WTC11 (cell line): ENCODE measurements around the gene C2orf92. TPM values are rescaled to one million over a fixed set of nuclear protein-coding genes. Genes with fewer than 3 reads are reported as not detected.

Experiments used
- ATAC-seq: fragments of 200-7000 bp; cut with Tn5 transposase; 2 replicates; pipeline ENCODE4 v1.10.0; 2021; ENCODE audit warnings: mild to moderate bottlenecking, moderate library complexity
- CTCF ChIA-PET: fragments of 300-600 bp; sonication (Branson Sonifier 250); formaldehyde crosslinking; loops from one replicate; lab custom pipeline; 2021; ENCODE audit warnings: antibody characterized with exemption; lab: Charles Lee
- POLR2A ChIA-PET: fragments of 350-600 bp; sonication (Branson Sonifier 250); formaldehyde crosslinking; loops from one replicate; lab custom pipeline; 2021; ENCODE audit warnings: antibody characterized with exemption; lab: Charles Lee
- DNase-seq: peaks from one replicate; pipeline ENCODE4 v3.0.0; 2021; ENCODE audit warnings: low spot score
- H3K27ac Mint-ChIP-seq: 2 replicates; pipeline ENCODE4 v1.8.0; 2021; ENCODE audit warnings: mixed read lengths
- H3K27me3 Mint-ChIP-seq: 2 replicates; pipeline ENCODE4 v1.8.0; 2021; ENCODE audit warnings: low read depth, mild to moderate bottlenecking, moderate library complexity, mixed read lengths
- H3K36me3 Mint-ChIP-seq: 2 replicates; pipeline ENCODE4 v1.8.0; 2021; ENCODE audit warnings: mixed read lengths
- H3K4me1 Mint-ChIP-seq: 2 replicates; pipeline ENCODE4 v1.8.0; 2022; ENCODE audit warnings: mixed read lengths
- H3K4me3 Mint-ChIP-seq: 2 replicates; pipeline ENCODE4 v1.8.0; 2021; ENCODE audit warnings: mild to moderate bottlenecking, moderate library complexity, mixed read lengths
- H3K9me3 Mint-ChIP-seq: 2 replicates; pipeline ENCODE4 v1.8.0; 2021; ENCODE audit warnings: mixed read lengths
- E2F1 ChIP-seq: sonication (generic); formaldehyde crosslinking; IDR thresholded peaks from 2 replicates; pipeline ENCODE4 v1.8.0; 2022; ENCODE audit warnings: mild to moderate bottlenecking, missing genetic modification reagents
- ETV6 ChIP-seq: sonication (generic); formaldehyde crosslinking; IDR thresholded peaks from 2 replicates; pipeline ENCODE4 v1.8.1; 2022; ENCODE audit warnings: mild to moderate bottlenecking, missing genetic modification reagents
- MLX ChIP-seq: sonication (generic); formaldehyde crosslinking; IDR thresholded peaks from 2 replicates; pipeline ENCODE4 v1.8.1; 2023; ENCODE audit warnings: mild to moderate bottlenecking, missing genetic modification reagents, moderate library complexity
- MXD4 ChIP-seq: fragments of 250-450 bp; sonication (Bioruptor Pico); IDR thresholded peaks from 2 replicates; pipeline ENCODE4 v1.8.0; 2021; ENCODE audit warnings: mild to moderate bottlenecking, moderate library complexity, borderline replicate concordance
- NFE2L1 ChIP-seq: sonication (generic); formaldehyde crosslinking; IDR thresholded peaks from 2 replicates; pipeline ENCODE4 v1.8.1; 2023; ENCODE audit warnings: missing genetic modification reagents
- RELA ChIP-seq: sonication (generic); formaldehyde crosslinking; IDR thresholded peaks from 2 replicates; pipeline ENCODE4 v1.8.1; 2022; ENCODE audit warnings: missing genetic modification reagents, mild to moderate bottlenecking, borderline replicate concordance
- ZBTB21 ChIP-seq: sonication (generic); formaldehyde crosslinking; IDR thresholded peaks from 2 replicates; pipeline ENCODE4 v1.8.1; 2023; ENCODE audit warnings: mild to moderate bottlenecking, missing genetic modification reagents, borderline replicate concordance
- ZNF138 ChIP-seq: sonication (generic); formaldehyde crosslinking; conservative IDR thresholded peaks from 2 replicates; pipeline ENCODE4 v1.8.1; 2022; ENCODE audit warnings: mild to moderate bottlenecking, moderate library complexity, missing genetic modification reagents
- total RNA-seq: library from RNA; stranded (reverse); gene quantifications from 3 replicates; pipeline ENCODE4 v1.2.3, GENCODE V29; 2021
- TF ChIP-seq, protein P1 (sequence below): sonication (generic); formaldehyde crosslinking; IDR thresholded peaks from 2 replicates; pipeline ENCODE4 v1.8.0; 2022; ENCODE audit warnings: mild to moderate bottlenecking, missing genetic modification reagents
- TF ChIP-seq, protein P2 (sequence below): sonication (generic); formaldehyde crosslinking; IDR thresholded peaks from 2 replicates; pipeline ENCODE4 v1.8.0; 2023; ENCODE audit warnings: missing genetic modification reagents
- TF ChIP-seq, protein P3 (sequence below): sonication (generic); formaldehyde crosslinking; IDR thresholded peaks from 2 replicates; pipeline ENCODE4 v1.8.1; 2022; ENCODE audit warnings: missing genetic modification reagents, borderline replicate concordance
- TF ChIP-seq, protein P4 (sequence below): sonication (generic); formaldehyde crosslinking; IDR thresholded peaks from 2 replicates; pipeline ENCODE4 v1.8.0; 2023; ENCODE audit warnings: missing genetic modification reagents, mild to moderate bottlenecking, borderline replicate concordance
- TF ChIP-seq, protein P5 (sequence below): sonication (generic); formaldehyde crosslinking; IDR thresholded peaks from 2 replicates; pipeline ENCODE4 v1.8.0; 2022; ENCODE audit warnings: mild to moderate bottlenecking, missing genetic modification reagents
- TF ChIP-seq, protein P6 (sequence below): sonication (generic); formaldehyde crosslinking; IDR thresholded peaks from 2 replicates; pipeline ENCODE4 v1.8.1; 2022; ENCODE audit warnings: mild to moderate bottlenecking, missing genetic modification reagents, moderate library complexity, borderline replicate concordance
- TF ChIP-seq, protein P7 (sequence below): sonication (generic); formaldehyde crosslinking; conservative IDR thresholded peaks from 2 replicates; pipeline ENCODE4 v1.8.1; 2022; ENCODE audit warnings: mild to moderate bottlenecking, missing genetic modification reagents

Gene C2orf92
- total RNA-seq, 1 experiment from 2014 or later = 5.2 TPM

GRCh38 chr2:97714950-97715652 is 45.6 kb downstream of the C2orf92 start:
- peaks cover under 1% of the 10 kb centered on the region; the same call in 1 of the 2 replicates for H3K9me3 Mint-ChIP-seq
- POLR2A ChIA-PET = no interaction called here
- ATAC-seq = no peak
- H3K4me3 Mint-ChIP-seq = no peak overlapping the region
- peaks cover 25% of the 10 kb centered on the region for H3K4me1 Mint-ChIP-seq
- TF ChIP-seq, protein P1, sequence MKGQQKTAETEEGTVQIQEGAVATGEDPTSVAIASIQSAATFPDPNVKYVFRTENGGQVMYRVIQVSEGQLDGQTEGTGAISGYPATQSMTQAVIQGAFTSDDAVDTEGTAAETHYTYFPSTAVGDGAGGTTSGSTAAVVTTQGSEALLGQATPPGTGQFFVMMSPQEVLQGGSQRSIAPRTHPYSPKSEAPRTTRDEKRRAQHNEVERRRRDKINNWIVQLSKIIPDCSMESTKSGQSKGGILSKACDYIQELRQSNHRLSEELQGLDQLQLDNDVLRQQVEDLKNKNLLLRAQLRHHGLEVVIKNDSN (CRISPR knock-in tag) = no peak
- H3K27me3 Mint-ChIP-seq = peaks cover 2% of the 10 kb centered on the region
- CTCF ChIA-PET = interaction anchor here (0.8 to 9.2 kb wide), 5 partner anchors 16 to 124 kb away, joined by 4 to 124 read pairs (median 5); no protein-coding TSS in a partner anchor
- no peak overlapping the region for H3K27ac Mint-ChIP-seq
- H3K36me3 Mint-ChIP-seq = no peaks in the 10 kb centered on the region
- DNase-seq = no peak

DNA sequence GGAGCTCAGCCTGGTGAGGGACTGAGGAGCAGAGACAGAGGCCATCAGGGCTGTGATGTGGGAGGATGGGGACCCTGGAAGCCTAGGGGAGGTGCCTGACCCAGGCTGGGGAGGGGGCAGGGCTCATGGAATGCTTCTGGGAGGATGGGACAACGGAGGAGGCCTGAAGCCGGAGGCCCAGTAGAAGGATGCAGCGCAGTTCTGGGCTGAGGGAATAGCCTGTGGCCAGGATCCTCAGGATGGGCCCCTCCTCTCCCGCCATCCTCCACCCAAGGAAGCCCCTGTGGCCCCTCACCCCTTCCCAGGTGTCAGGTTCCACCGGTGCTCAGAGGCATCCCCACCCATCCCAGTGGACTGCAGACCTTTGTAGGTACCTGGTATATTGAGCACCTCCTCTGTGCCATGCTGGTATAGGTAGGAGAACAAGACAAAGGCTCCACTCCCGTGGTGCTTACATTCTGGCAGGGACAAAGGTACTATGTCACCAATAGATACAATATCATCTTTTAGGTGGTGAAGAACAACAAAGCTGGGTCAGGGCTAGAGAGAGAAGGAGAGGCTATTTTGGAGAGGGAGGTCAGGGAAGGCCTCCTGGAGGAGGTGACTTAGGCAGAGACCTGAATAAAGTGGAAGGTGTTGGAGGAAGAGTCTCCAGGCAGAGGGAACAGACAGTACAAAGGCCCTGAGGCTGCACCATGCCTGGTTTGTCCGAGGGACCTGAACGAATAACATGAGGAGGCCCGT is 46.6 kb downstream of the C2orf92 start:
- ATAC-seq (no peak), DNase-seq (no peak)
- Mint-ChIP-seq H3K4me3 (no peak overlapping the region), H3K4me1 (peaks cover 35% of the 10 kb centered on the region), H3K27ac (no peak overlapping the region), H3K9me3 (no peaks in the 10 kb centered on the region), H3K36me3 (no peaks in the 10 kb centered on the region), H3K27me3 (no peaks in the 10 kb centered on the region; the same call in 1 of the 2 replicates)
- CTCF ChIA-PET = interaction anchor here (3.5 to 9.2 kb wide), 2 partner anchors 17 to 25 kb away, joined by 13 to 124 read pairs; no protein-coding TSS in a partner anchor
- POLR2A ChIA-PET = interaction anchor here (0.6 kb wide), 1 partner anchor 750 kb away, joined by 3 read pairs; no protein-coding TSS in a partner anchor
- no peak for TF ChIP-seq ETV6 (CRISPR knock-in tag)
- TF ChIP-seq, protein P2, sequence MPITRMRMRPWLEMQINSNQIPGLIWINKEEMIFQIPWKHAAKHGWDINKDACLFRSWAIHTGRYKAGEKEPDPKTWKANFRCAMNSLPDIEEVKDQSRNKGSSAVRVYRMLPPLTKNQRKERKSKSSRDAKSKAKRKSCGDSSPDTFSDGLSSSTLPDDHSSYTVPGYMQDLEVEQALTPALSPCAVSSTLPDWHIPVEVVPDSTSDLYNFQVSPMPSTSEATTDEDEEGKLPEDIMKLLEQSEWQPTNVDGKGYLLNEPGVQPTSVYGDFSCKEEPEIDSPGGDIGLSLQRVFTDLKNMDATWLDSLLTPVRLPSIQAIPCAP = no peak
- no peak for TF ChIP-seq ZBTB21 (CRISPR knock-in tag)
- TF ChIP-seq, protein P3, sequence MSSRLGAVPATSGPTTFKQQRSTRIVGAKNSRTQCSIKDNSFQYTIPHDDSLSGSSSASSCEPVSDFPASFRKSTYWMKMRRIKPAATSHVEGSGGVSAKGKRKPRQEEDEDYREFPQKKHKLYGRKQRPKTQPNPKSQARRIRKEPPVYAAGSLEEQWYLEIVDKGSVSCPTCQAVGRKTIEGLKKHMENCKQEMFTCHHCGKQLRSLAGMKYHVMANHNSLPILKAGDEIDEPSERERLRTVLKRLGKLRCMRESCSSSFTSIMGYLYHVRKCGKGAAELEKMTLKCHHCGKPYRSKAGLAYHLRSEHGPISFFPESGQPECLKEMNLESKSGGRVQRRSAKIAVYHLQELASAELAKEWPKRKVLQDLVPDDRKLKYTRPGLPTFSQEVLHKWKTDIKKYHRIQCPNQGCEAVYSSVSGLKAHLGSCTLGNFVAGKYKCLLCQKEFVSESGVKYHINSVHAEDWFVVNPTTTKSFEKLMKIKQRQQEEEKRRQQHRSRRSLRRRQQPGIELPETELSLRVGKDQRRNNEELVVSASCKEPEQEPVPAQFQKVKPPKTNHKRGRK = no peak
- no peak for TF ChIP-seq MXD4 (CRISPR knock-in tag)
- TF ChIP-seq, protein P4, sequence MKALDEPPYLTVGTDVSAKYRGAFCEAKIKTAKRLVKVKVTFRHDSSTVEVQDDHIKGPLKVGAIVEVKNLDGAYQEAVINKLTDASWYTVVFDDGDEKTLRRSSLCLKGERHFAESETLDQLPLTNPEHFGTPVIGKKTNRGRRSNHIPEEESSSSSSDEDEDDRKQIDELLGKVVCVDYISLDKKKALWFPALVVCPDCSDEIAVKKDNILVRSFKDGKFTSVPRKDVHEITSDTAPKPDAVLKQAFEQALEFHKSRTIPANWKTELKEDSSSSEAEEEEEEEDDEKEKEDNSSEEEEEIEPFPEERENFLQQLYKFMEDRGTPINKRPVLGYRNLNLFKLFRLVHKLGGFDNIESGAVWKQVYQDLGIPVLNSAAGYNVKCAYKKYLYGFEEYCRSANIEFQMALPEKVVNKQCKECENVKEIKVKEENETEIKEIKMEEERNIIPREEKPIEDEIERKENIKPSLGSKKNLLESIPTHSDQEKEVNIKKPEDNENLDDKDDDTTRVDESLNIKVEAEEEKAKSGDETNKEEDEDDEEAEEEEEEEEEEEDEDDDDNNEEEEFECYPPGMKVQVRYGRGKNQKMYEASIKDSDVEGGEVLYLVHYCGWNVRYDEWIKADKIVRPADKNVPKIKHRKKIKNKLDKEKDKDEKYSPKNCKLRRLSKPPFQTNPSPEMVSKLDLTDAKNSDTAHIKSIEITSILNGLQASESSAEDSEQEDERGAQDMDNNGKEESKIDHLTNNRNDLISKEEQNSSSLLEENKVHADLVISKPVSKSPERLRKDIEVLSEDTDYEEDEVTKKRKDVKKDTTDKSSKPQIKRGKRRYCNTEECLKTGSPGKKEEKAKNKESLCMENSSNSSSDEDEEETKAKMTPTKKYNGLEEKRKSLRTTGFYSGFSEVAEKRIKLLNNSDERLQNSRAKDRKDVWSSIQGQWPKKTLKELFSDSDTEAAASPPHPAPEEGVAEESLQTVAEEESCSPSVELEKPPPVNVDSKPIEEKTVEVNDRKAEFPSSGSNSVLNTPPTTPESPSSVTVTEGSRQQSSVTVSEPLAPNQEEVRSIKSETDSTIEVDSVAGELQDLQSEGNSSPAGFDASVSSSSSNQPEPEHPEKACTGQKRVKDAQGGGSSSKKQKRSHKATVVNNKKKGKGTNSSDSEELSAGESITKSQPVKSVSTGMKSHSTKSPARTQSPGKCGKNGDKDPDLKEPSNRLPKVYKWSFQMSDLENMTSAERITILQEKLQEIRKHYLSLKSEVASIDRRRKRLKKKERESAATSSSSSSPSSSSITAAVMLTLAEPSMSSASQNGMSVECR (CRISPR knock-in tag) = no peak
- TF ChIP-seq, protein P5, sequence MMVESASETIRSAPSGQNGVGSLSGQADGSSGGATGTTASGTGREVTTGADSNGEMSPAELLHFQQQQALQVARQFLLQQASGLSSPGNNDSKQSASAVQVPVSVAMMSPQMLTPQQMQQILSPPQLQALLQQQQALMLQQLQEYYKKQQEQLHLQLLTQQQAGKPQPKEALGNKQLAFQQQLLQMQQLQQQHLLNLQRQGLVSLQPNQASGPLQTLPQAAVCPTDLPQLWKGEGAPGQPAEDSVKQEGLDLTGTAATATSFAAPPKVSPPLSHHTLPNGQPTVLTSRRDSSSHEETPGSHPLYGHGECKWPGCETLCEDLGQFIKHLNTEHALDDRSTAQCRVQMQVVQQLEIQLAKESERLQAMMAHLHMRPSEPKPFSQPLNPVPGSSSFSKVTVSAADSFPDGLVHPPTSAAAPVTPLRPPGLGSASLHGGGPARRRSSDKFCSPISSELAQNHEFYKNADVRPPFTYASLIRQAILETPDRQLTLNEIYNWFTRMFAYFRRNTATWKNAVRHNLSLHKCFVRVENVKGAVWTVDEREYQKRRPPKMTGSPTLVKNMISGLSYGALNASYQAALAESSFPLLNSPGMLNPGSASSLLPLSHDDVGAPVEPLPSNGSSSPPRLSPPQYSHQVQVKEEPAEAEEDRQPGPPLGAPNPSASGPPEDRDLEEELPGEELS (CRISPR knock-in tag) = no peak
- TF ChIP-seq, protein P6, sequence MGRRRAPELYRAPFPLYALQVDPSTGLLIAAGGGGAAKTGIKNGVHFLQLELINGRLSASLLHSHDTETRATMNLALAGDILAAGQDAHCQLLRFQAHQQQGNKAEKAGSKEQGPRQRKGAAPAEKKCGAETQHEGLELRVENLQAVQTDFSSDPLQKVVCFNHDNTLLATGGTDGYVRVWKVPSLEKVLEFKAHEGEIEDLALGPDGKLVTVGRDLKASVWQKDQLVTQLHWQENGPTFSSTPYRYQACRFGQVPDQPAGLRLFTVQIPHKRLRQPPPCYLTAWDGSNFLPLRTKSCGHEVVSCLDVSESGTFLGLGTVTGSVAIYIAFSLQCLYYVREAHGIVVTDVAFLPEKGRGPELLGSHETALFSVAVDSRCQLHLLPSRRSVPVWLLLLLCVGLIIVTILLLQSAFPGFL (CRISPR knock-in tag) = no peak
- TF ChIP-seq E2F1 (CRISPR knock-in tag) = no peak
- TF ChIP-seq, protein P7, sequence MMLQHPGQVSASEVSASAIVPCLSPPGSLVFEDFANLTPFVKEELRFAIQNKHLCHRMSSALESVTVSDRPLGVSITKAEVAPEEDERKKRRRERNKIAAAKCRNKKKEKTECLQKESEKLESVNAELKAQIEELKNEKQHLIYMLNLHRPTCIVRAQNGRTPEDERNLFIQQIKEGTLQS (CRISPR knock-in tag) = no peak
- TF ChIP-seq RELA (CRISPR knock-in tag) = no peak
- TF ChIP-seq MLX (CRISPR knock-in tag) = no peak
- TF ChIP-seq ZNF138 (CRISPR knock-in tag) = no peak
- TF ChIP-seq NFE2L1 = no peak
